Karpas-422 (cell line): Measurements from ENCODE around the gene TMEM213. TPM values are rescaled to one million over a fixed set of nuclear protein-coding genes. Genes with fewer than 3 reads are reported as not detected.

Source experiments
- DNase-seq: peaks from one replicate; pipeline ENCODE4 v3.0.0-alpha.2; 2015
- H2AFZ ChIP-seq: fragments of 200-600 bp; sonication (generic); 2 replicates; pipeline ENCODE4 v1.6.1; 2014; ENCODE audit warnings: antibody characterized with exemption, low read length, mixed read lengths
- H3K27ac ChIP-seq: fragments of 200-600 bp; sonication (generic); 2 replicates; pipeline ENCODE4 v1.5.1; 2014; ENCODE audit warnings: mild to moderate bottlenecking, low read length, moderate library complexity
- H3K27me3 ChIP-seq: fragments of 200-600 bp; sonication (generic); 2 replicates; pipeline ENCODE4 v1.6.1; 2014; ENCODE audit warnings: low read length, mixed read lengths
- H3K36me3 ChIP-seq: fragments of 200-600 bp; sonication (generic); 2 replicates; pipeline ENCODE4 v1.6.1; 2014; ENCODE audit warnings: low read length, mixed read lengths; ENCODE audit not compliant: insufficient read depth
- H3K4me1 ChIP-seq: fragments of 200-600 bp; sonication (generic); 2 replicates; pipeline ENCODE4 v1.6.1; 2014; ENCODE audit warnings: mild to moderate bottlenecking, low read length, mixed read lengths
- H3K4me2 ChIP-seq: fragments of 200-600 bp; sonication (generic); 2 replicates; pipeline ENCODE4 v1.6.1; 2014; ENCODE audit warnings: low read length, low read depth, mild to moderate bottlenecking; ENCODE audit not compliant: poor library complexity, severe bottlenecking
- H3K4me3 ChIP-seq: fragments of 200-600 bp; sonication (generic); 2 replicates; pipeline ENCODE4 v1.5.1; 2014; ENCODE audit warnings: mild to moderate bottlenecking, antibody characterized with exemption, low read length, mixed read lengths
- H3K79me2 ChIP-seq: fragments of 200-600 bp; sonication (generic); 2 replicates; pipeline ENCODE4 v1.6.1; 2014; ENCODE audit warnings: mild to moderate bottlenecking, low read length, mixed read lengths
- H3K9ac ChIP-seq: fragments of 200-600 bp; sonication (generic); 2 replicates; pipeline ENCODE4 v1.6.0; 2014; ENCODE audit warnings: low read length
- H3K9me2 ChIP-seq: fragments of 200-600 bp; sonication (generic), shearing (Covaris generic); replicated peaks from 2 replicates; pipeline ENCODE4 v1.6.0; 2014; ENCODE audit warnings: mild to moderate bottlenecking, low read length, moderate library complexity; ENCODE audit not compliant: insufficient read depth
- H3K9me3 ChIP-seq: fragments of 300-700, 200-600 bp; sonication (generic); 2 replicates; pipeline ENCODE4 v1.6.1; 2014; ENCODE audit warnings: low read length, mixed read lengths
- H4K20me1 ChIP-seq: fragments of 200-600 bp; sonication (generic); 2 replicates; pipeline ENCODE4 v1.6.1; 2014; ENCODE audit warnings: mild to moderate bottlenecking, antibody characterized with exemption, low read length, low read depth; ENCODE audit not compliant: insufficient read depth
- total RNA-seq: library from RNA; depleted of rRNA; stranded (reverse); fragments of >200 nt; shearing (Covaris generic); gene quantifications from 2 replicates; pipeline ENCODE4 v1.2.3, GENCODE V29; 2014; ENCODE audit warnings: low replicate concordance

The TMEM213 gene
- total RNA-seq, 1 experiment from 2014 or later: not detected

DNA sequence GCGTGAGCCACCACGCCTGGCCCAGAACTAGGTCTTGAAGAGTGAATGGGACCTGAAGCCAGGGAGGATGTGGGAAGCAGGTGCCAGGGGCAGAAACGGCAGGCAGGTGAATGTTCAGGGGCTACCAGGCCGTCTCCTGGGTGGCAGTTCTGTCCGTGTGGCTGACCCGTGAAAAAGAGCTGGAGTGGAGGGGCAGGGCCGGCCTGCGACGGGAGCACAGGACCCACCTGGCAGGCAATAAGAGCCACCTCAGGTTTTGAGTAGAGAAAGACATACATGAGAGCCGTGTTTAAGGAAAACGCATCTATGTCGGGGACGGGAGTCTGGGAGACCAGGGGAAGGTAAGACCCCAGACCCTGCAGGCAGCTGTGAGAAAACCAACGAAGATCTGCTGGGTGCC is 70.9 kb downstream of the TMEM213 start:
- Histone ChIP-seq H3K9me2 (no peaks in the 10 kb centered on the region), H3K9me3 (no peaks in the 10 kb centered on the region), H3K27me3 (no peaks in the 10 kb centered on the region), H3K4me2 (no peak overlapping the region), H3K4me1 (no peaks in the 10 kb centered on the region), H2AFZ (no peak overlapping the region), H4K20me1 (no peaks in the 10 kb centered on the region), H3K36me3 (no peaks in the 10 kb centered on the region), H3K4me3 (no peak overlapping the region), H3K9ac (no peak overlapping the region), H3K27ac (no peak overlapping the region), H3K79me2 (no peaks in the 10 kb centered on the region)
- no peak for DNase-seq

DNA sequence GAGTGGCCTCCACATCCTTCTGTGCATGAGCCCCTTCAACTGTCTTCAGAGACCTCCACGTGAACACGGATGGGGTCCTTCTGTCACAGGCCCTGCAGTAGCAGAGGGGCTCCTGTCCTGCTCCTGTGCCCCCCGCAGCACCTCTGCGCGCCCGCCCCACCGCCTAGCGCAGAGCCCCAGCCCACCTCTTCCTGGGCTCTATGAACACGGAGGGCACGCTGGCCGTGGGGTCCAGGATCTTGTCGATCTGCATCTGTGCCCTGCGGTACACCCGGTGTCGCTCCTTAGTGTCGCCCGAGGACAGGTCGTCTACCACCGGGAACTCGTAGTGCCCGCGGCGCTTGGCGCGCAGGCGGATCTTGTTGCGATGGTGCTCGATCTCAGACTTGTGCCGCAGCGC is 71.6 kb downstream of the TMEM213 start:
- Histone ChIP-seq H3K9me3 (no peaks in the 10 kb centered on the region), H3K27ac (no peak overlapping the region), H3K27me3 (no peaks in the 10 kb centered on the region), H3K9ac (no peak overlapping the region), H3K4me3 (no peak overlapping the region), H3K9me2 (no peaks in the 10 kb centered on the region), H3K36me3 (no peaks in the 10 kb centered on the region), H2AFZ (no peak overlapping the region), H4K20me1 (no peaks in the 10 kb centered on the region), H3K4me1 (no peaks in the 10 kb centered on the region), H3K4me2 (no peak overlapping the region), H3K79me2 (no peaks in the 10 kb centered on the region)
- no peak for DNase-seq

DNA sequence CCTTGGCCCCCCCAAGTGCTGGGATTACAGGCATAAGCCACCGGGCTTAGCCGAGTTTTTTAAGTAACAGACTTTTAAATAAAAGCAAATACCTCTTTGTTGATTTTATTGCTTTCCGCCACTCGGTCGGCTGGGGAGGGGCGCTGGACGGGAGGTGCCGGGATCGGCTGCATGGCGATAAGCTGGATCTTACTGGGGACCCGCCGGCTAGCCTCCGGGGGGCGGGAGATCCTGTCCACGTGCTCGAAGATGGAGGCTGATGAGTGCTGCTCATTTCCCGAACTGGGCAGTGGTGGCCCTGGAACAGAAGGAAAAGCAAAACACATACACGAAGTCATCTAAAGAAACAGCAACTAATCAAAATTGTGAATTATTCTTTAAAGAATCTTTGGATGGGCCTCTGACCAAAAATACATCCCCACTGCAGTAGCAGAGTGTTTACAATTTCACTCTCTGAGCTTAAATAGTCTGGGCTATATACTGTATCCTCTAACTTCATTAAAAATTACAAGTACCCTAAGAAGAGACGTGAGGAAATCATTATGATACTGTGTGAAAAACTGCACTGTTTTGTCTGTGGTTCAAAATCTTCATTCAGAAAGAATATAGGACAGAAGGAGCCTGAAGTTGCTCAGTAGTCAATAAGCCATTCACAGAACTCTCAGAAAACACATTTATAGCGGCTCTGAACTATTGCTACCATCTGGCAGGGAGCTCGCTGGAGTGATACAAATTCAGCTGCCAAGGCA is 73.4 kb downstream of the TMEM213 start:
- no peak overlapping the region for H2AFZ ChIP-seq
- H3K4me3 ChIP-seq: no peak overlapping the region
- H3K27ac ChIP-seq: no peak overlapping the region
- no peak overlapping the region for H3K9ac ChIP-seq
- no peaks in the 10 kb centered on the region for H3K9me3 ChIP-seq
- H3K4me2 ChIP-seq: no peak overlapping the region
- H3K36me3 ChIP-seq: no peaks in the 10 kb centered on the region
- no peaks in the 10 kb centered on the region for H4K20me1 ChIP-seq
- no peaks in the 10 kb centered on the region for H3K4me1 ChIP-seq
- no peak for DNase-seq
- H3K27me3 ChIP-seq: no peaks in the 10 kb centered on the region
- no peaks in the 10 kb centered on the region for H3K9me2 ChIP-seq
- H3K79me2 ChIP-seq: no peaks in the 10 kb centered on the region

DNA sequence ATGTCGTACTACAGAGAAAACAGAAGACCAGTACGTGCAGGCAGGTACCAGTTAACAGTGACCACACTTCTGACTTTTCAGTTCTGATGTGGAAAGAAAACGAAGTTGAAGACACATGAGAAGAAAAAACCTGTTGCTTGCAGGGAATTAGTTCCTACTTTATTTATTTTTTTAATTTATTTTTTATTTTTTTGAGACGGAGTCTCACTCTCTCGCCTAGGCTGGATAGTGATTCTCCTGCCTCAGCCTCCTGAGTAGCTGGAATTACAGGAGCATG is 74.0 kb downstream of the TMEM213 start:
- H4K20me1 ChIP-seq: no peaks in the 10 kb centered on the region
- no peak for DNase-seq
- no peaks in the 10 kb centered on the region for H3K9me3 ChIP-seq
- H3K79me2 ChIP-seq: no peaks in the 10 kb centered on the region
- H2AFZ ChIP-seq: no peak overlapping the region
- H3K36me3 ChIP-seq: no peaks in the 10 kb centered on the region
- H3K4me3 ChIP-seq: no peak overlapping the region
- H3K9ac ChIP-seq: no peak overlapping the region
- no peaks in the 10 kb centered on the region for H3K9me2 ChIP-seq
- no peak overlapping the region for H3K4me2 ChIP-seq
- no peaks in the 10 kb centered on the region for H3K4me1 ChIP-seq
- H3K27me3 ChIP-seq: no peaks in the 10 kb centered on the region
- no peak overlapping the region for H3K27ac ChIP-seq

DNA sequence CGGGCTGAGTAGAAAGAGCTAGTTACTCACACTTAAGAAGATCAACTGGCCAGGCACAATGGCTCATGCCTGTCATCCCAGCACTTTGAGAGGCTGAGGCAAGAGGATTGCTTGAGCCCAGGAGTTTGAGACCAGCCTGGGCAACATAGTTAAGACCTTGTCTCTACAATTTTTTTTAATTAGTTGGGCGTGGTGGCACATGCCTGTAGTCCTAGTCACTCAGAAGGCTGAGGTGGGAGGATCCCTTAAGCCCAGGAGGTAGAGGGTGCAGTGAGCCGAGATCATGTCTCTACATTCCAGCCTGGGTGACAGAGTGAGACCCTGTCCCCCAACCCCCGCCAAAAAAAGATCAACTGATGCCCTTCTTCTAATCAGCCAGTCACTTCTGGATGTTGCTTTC is 74.8 kb downstream of the TMEM213 start:
- no peak overlapping the region for H3K4me3 ChIP-seq
- no peaks in the 10 kb centered on the region for H3K27me3 ChIP-seq
- no peaks in the 10 kb centered on the region for H3K36me3 ChIP-seq
- H4K20me1 ChIP-seq: no peaks in the 10 kb centered on the region
- no peak overlapping the region for H3K4me2 ChIP-seq
- H3K9me2 ChIP-seq: no peaks in the 10 kb centered on the region
- H2AFZ ChIP-seq: no peak overlapping the region
- no peaks in the 10 kb centered on the region for H3K9me3 ChIP-seq
- no peak for DNase-seq
- H3K9ac ChIP-seq: no peak overlapping the region
- no peaks in the 10 kb centered on the region for H3K79me2 ChIP-seq
- H3K4me1 ChIP-seq: no peaks in the 10 kb centered on the region
- no peak overlapping the region for H3K27ac ChIP-seq

DNA sequence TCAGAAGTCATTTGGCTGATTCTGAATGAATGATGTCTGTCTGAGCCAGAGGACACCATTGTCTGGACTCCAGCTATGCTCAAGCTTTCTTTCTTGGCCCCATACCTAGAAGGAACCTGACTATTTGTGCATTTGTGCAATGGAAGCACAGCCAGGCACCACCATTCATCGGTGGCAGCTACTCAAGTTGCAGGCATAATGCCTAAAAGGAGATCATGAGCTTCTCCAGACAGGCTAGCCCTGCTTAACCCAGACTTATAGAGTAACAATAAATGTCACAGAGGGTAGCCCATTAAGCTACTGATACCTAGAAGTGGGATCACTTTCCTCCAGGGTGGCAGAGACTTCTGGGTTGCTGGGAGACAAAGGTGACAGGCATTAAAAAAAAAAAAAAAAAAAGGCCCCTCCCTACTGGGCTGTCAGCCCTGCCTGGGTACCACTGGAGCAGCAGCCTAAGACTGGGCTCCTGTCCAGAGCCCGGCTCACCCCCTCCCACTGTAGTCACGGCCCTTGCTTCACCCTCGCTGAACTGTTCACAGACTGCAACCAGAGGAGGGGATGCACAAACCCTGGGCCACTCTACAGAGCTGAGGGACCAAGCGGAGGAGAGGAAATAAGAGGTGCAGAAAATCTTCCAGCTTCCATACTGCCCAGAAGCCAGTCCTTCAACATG is 75.6 kb downstream of the TMEM213 start:
- H3K9me2 ChIP-seq: no peaks in the 10 kb centered on the region
- no peak overlapping the region for H3K9ac ChIP-seq
- no peaks in the 10 kb centered on the region for H4K20me1 ChIP-seq
- H3K27ac ChIP-seq: no peak overlapping the region
- no peak overlapping the region for H3K4me3 ChIP-seq
- no peak overlapping the region for H3K4me2 ChIP-seq
- no peaks in the 10 kb centered on the region for H3K27me3 ChIP-seq
- no peaks in the 10 kb centered on the region for H3K79me2 ChIP-seq
- no peaks in the 10 kb centered on the region for H3K9me3 ChIP-seq
- no peaks in the 10 kb centered on the region for H3K36me3 ChIP-seq
- no peaks in the 10 kb centered on the region for H3K4me1 ChIP-seq
- DNase-seq: no peak
- H2AFZ ChIP-seq: no peak overlapping the region

DNA sequence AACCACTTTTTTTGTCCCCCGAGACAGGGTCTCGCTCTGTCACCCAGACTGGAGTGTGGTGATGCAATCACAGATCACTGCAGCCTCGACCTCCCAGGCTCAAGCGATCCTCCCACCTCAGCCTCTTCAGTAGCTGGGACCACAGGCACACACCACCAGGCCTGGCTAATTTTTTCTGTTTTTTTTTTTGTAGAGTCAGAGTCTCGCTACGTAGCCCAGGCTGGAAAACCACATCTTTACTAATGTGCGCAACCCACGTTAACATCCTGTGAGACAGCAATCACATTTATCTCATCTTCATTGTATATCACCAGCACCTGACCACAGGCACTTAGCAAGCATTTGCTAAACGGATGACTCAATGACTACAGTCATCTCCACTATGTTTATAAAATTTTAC is 78.0 kb downstream of the TMEM213 start:
- H4K20me1 ChIP-seq: no peaks in the 10 kb centered on the region

DNA sequence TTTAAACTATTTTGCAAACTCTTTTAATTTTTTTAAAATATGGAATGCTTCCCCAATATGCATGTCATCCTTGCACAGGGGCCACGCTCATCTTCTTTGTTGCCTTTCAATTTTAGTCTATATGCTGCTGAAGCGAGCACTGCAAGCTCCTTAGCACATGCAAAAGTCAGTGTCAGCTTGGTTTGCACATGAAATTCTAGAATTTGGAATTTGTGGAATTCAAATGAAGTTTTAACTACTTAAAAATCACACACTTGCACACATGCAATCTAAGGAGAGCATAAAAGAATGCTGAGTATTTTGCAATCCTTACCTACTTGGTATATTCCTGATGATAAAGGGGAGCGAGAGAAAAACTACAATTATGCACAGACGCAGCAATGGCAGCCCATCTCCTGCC is 78.5 kb downstream of the TMEM213 start:
- H3K36me3 ChIP-seq: no peaks in the 10 kb centered on the region
- no peaks in the 10 kb centered on the region for H3K79me2 ChIP-seq
- H3K4me2 ChIP-seq: no peak overlapping the region
- no peak overlapping the region for H3K9ac ChIP-seq
- H3K9me3 ChIP-seq: no peaks in the 10 kb centered on the region
- H3K4me1 ChIP-seq: no peaks in the 10 kb centered on the region
- H3K9me2 ChIP-seq: no peaks in the 10 kb centered on the region
- H2AFZ ChIP-seq: no peak overlapping the region
- no peak overlapping the region for H3K27ac ChIP-seq
- H4K20me1 ChIP-seq: no peaks in the 10 kb centered on the region
- no peak overlapping the region for H3K4me3 ChIP-seq
- no peak for DNase-seq
- no peaks in the 10 kb centered on the region for H3K27me3 ChIP-seq

More for the DNA sequence above, 78.0 kb downstream of the TMEM213 start:
- Histone ChIP-seq H3K27me3 (no peaks in the 10 kb centered on the region), H3K4me3 (no peak overlapping the region), H3K79me2 (no peaks in the 10 kb centered on the region), H3K36me3 (no peaks in the 10 kb centered on the region), H3K27ac (no peak overlapping the region), H2AFZ (no peak overlapping the region), H3K9me3 (no peaks in the 10 kb centered on the region), H3K4me2 (no peak overlapping the region), H3K4me1 (no peaks in the 10 kb centered on the region), H3K9me2 (no peaks in the 10 kb centered on the region), H3K9ac (no peak overlapping the region)
- DNase-seq: no peak
